Pancreas (tissue), 10 donors: ENCODE data around the gene HHAT. TPM values are rescaled to one million over a fixed set of nuclear protein-coding genes. Genes with fewer than 3 reads are reported as not detected.

Experiments
- ATAC-seq, 4 donors: fragments of 200-7000 bp; cut with Tn5 transposase; one replicate each; pipeline versions ENCODE4 v1.8.0 to v1.9.1; 2020; ENCODE audit warnings: mild to moderate bottlenecking in 4 of 4, moderate library complexity in 4 of 4
- DNase-seq, 6 donors: peaks; one replicate each; pipeline ENCODE4 v3.0.0-alpha.2; 2020
- FAIRE-seq: peaks from 2 replicates; lab custom pipeline; 2012; peaks lifted over from hg19 to GRCh38; lab: Jason Lieb, UNC
- H3K27ac ChIP-seq, 4 donors: fragments of 200-600 bp; sonication (generic); 1 replicate in 3 of 4; 2 replicates in 1 of 4; pipeline versions ENCODE4 v1.5.0 to v1.8.0; 2020
- H3K27me3 ChIP-seq, 4 donors: fragments of 200-600 bp; one replicate each; pipeline ENCODE4 v1.8.0; 2021
- H3K36me3 ChIP-seq, 3 donors: fragments of 200-600 bp; sonication (generic) in 1 of 3; one replicate each; pipeline versions ENCODE4 v1.5.0 to v1.8.0; 2020 to 2021
- H3K4me1 ChIP-seq, 3 donors: fragments of 200-600 bp; one replicate each; pipeline ENCODE4 v1.8.0; 2021
- H3K4me3 ChIP-seq, 4 donors: fragments of 200-600 bp; sonication (generic) in 2 of 4; one replicate each; pipeline versions ENCODE4 v1.5.0 to v1.8.0; 2020 to 2021
- H3K9me3 ChIP-seq, 4 donors: fragments of 200-600 bp; one replicate each; pipeline ENCODE4 v1.8.0; 2021
- WGBS, 2 donors: extraction: QIAGEN DNeasy Blood & Tissue Kit; methylation state at CpG; one replicate each; pipeline ENCODE4 v1.1.7; 2013; 5-methylcytosine and 5-hydroxymethylcytosine counted together
- intact Hi-C, 3 donors: fragments of 100-400 bp; cut with DNase I; formaldehyde crosslinking; loops; one replicate each; pipeline versions ENCODE4 v1.11.1 to v1.14.2; 2022
- polyA plus RNA-seq, 2 donors: library from polyadenylated mRNA; stranded (reverse); fragments of 200-250 nt; gene quantifications; one replicate each; pipeline ENCODE4 v1.2.3, GENCODE V29; 2013
- total RNA-seq, 6 donors: library from RNA; stranded (reverse); fragmentation: NEBNext Ultra II Directional in 4 of 6; extraction: Animal tissue kit (Norgen Biotek cat#: 25700) in 4 of 6; gene quantifications; one replicate each; pipeline versions ENCODE4 v1.2.1 to v1.2.4, GENCODE V29; 2021 to 2023
- TF ChIP-seq, protein P1 (sequence below), 4 donors: fragments of 200-600 bp; sonication (generic) in 3 of 4; IDR thresholded peaks; one replicate each; pipeline versions ENCODE4 v1.5.0 to v1.8.0; 2021; ENCODE audit warnings: antibody characterized with exemption in 4 of 4
- donor health status: healthy with polysubstance abuse.
- donor health status: DM: no; HTN: no; CAD: no; lungs with moderate emphysema.
- donor health status: DM: no; HTN: no; CAD: no.
- donor health status: control.
- donor health status: control.
- donor health status: Bipolar disorder and iron deficiency.
- donor health status: DM: yes; HTN: yes; CAD: no.
- donor health status: DM: no; HTN: no; CAD: no.
- donor health status: DM: no; HTN: no; CAD: no.
- donor health status: DM: yes; HTN: yes; CAD: no.

HHAT gene
- total and polyA plus RNA-seq, 8 donors, result 1.3 to 4.1 (median 2.4) TPM

DNA sequence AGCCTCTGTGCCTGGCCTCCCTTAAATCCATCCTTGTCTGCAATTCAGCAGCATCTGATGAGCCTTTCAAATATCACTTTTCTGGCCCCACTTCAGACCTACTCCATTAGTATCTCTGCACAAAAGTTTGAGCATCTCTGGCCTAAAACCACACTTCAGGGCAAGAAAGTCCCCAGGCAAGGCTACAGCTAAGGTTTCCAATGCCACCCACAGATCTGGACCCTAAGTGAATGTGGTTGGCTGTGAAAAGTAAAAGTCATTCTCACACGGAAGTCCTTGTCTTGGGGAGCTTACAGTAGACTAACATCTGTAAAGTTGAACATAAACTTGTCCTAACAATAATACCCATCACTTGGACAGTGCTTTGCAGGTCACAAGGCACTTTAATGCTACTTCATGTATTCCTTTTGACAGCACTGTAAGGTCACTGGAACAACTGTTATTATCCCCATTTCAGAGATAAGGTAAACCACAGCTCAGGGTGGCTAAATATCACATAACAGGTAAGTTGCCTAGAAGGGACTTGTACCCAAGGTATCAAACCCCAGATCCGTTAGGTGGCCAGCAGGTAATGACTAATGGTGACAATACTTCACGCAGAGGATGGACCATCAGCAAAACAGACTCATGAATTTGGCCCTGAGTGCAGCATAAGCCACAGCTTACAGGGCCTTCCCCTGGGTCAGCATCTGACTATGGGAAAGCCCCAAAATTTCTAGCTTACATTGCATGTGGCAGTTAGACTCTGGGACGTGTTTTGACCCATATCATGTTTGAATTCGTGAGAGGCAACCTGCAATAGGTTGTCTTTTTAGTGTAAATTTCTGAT is 356.0 kb downstream of the HHAT start:
- no peaks in the 10 kb centered on the region for H3K9me3 ChIP-seq
- ATAC-seq, result no peak
- no peak overlapping the region for H3K4me3 ChIP-seq
- TF ChIP-seq, protein P1, sequence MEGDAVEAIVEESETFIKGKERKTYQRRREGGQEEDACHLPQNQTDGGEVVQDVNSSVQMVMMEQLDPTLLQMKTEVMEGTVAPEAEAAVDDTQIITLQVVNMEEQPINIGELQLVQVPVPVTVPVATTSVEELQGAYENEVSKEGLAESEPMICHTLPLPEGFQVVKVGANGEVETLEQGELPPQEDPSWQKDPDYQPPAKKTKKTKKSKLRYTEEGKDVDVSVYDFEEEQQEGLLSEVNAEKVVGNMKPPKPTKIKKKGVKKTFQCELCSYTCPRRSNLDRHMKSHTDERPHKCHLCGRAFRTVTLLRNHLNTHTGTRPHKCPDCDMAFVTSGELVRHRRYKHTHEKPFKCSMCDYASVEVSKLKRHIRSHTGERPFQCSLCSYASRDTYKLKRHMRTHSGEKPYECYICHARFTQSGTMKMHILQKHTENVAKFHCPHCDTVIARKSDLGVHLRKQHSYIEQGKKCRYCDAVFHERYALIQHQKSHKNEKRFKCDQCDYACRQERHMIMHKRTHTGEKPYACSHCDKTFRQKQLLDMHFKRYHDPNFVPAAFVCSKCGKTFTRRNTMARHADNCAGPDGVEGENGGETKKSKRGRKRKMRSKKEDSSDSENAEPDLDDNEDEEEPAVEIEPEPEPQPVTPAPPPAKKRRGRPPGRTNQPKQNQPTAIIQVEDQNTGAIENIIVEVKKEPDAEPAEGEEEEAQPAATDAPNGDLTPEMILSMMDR (IDR thresholded peaks at IDR 0.05), result no peak
- DNase-seq, result no peak
- intact Hi-C loops, result no loop called here
- no peak overlapping the region for H3K27ac ChIP-seq
- no peaks in the 10 kb centered on the region for H3K4me1 ChIP-seq
- no peaks in the 10 kb centered on the region for H3K27me3 ChIP-seq
- H3K36me3 ChIP-seq, result no peaks in the 10 kb centered on the region
- WGBS, 2 donors, result 49 to 59% methylated on average over 5 of the region's 5 CpGs
- no peak for FAIRE-seq

DNA sequence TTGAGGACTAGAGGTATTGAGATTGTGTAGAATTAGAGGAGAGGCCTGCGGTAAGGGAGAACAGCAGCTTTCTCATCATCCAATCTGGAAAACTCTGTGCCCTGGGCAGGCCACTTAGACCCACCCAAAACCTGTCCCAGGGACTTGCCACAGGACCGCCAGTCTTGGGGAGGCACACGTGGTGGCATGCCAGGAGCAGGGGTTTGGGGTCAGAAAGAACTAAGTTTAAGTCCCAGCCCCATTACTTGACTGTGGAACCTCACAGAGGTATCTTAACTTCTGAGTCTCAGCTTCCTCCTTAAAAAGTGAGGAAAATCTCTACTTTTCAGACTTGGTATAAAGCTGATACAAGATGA is 356.6 kb downstream of the HHAT start:
- intact Hi-C loops, result no loop called here
- 83 to 95% methylated on average over 3 of the region's 3 CpGs for WGBS, 2 donors
- no peak for FAIRE-seq

DNA sequence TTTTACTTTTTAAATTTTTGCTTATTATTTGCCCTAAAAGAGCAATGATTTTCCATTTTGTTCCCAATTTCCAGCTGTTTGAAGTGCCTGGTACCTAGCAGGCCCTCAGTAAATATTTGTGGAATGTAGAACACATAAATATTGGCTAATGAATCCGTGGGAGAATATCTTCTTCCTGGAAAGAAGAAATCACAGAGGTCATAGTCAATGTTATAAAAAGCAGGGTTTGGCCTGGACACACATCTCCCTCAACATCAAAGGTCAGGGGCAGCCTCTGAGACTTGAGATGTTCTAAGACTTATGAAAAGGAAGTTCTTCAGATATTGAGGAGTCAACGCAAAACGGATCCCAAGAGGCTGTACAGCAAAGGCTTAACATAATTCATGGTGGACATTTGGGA is 358.1 kb downstream of the HHAT start:
- Histone ChIP-seq H3K27ac (no peak overlapping the region), H3K9me3 (no peaks in the 10 kb centered on the region), H3K36me3 (no peaks in the 10 kb centered on the region), H3K4me1 (no peaks in the 10 kb centered on the region), H3K27me3 (no peaks in the 10 kb centered on the region), H3K4me3 (no peak overlapping the region)
- 42 to 47% methylated on average over 3 of the region's 3 CpGs for WGBS, 2 donors
- TF ChIP-seq, protein P1 (IDR thresholded peaks at IDR 0.05), result no peak
- no peak for FAIRE-seq
- no peak for DNase-seq
- intact Hi-C loops, result no loop called here
- ATAC-seq, result no peak

More for the DNA sequence above, 356.6 kb downstream of the HHAT start:
- H3K9me3 ChIP-seq, result no peaks in the 10 kb centered on the region
- TF ChIP-seq, protein P1 (IDR thresholded peaks at IDR 0.05), result no peak
- H3K4me3 ChIP-seq, result no peak overlapping the region
- H3K4me1 ChIP-seq, result no peaks in the 10 kb centered on the region
- H3K36me3 ChIP-seq, result no peaks in the 10 kb centered on the region
- DNase-seq (no peak), ATAC-seq (no peak)
- H3K27ac ChIP-seq, result no peak overlapping the region
- no peaks in the 10 kb centered on the region for H3K27me3 ChIP-seq

DNA sequence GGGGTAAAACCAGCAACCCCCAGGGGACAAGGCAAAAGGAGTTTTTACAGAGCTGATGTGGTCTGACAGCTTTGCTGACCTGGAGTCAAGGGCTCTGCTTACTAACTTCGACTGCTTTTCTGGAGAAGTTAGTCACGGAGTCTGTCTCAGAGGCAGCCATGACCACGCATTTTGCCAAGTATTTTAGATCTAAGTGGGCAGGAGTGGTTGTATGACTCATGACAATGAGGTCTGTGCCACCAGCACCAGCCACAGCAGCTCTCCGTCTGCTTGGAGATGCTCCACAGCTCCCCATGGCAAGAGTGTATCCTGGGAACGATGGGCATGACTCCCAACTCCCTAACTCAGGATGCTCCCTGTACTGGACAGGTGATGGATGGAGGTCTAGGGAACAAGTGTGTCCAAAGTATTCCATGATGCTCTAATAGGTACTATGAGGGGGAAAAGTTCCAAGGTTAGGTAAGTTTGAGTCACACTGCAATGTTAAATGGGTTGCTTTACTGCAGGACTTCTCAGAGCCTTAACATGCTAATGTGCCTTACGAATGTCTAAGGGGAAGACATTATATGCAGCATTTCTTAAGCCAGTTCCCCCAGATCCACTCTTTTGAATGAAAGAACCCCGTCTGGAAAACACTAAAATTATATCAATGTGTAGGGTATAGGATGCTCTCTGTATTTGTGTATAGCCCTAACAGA is 359.0 kb downstream of the HHAT start:
- no peaks in the 10 kb centered on the region for H3K4me1 ChIP-seq
- no peak overlapping the region for H3K27ac ChIP-seq
- no peaks in the 10 kb centered on the region for H3K27me3 ChIP-seq
- H3K9me3 ChIP-seq, result no peaks in the 10 kb centered on the region
- TF ChIP-seq, protein P1 (IDR thresholded peaks at IDR 0.05), result no peak
- H3K4me3 ChIP-seq, result no peak overlapping the region
- intact Hi-C loops, result no loop called here
- no peaks in the 10 kb centered on the region for H3K36me3 ChIP-seq
- FAIRE-seq (no peak), DNase-seq (no peak), ATAC-seq (no peak)
- WGBS, 2 donors, result 67 to 77% methylated on average over 7 of the region's 7 CpGs
